Astrocyte (in vitro differentiated cells and primary cell): Measurements from ENCODE around the gene SELENOW. TPM values are rescaled to one million over a fixed set of nuclear protein-coding genes. Genes with fewer than 3 reads are reported as not detected.

Experiments used
- DNase-seq: peaks from one replicate; pipeline ENCODE4 v3.0.0-alpha.2; 2010; ENCODE audit warnings: low read depth
- FAIRE-seq: peaks from 2 replicates; lab custom pipeline; 2011; peaks lifted over from hg19 to GRCh38; lab: Jason Lieb, UNC
- H2AFZ ChIP-seq: 2 replicates; pipeline ENCODE4 v1.6.0; 2012; ENCODE audit warnings: low read depth, low read length, inconsistent platforms
- H3K27ac ChIP-seq: 2 replicates; pipeline ENCODE4 v1.5.1; 2011; ENCODE audit warnings: low read depth, low read length, inconsistent platforms
- H3K27me3 ChIP-seq: 2 replicates; pipeline ENCODE4 v1.6.0; 2011; ENCODE audit warnings: low read length, inconsistent platforms; ENCODE audit not compliant: insufficient read depth
- H3K36me3 ChIP-seq: 2 replicates; pipeline ENCODE4 v1.5.1; 2011; ENCODE audit warnings: low read length, inconsistent platforms; ENCODE audit not compliant: insufficient read depth
- H3K4me1 ChIP-seq: 2 replicates; pipeline ENCODE4 v1.5.1; 2011; ENCODE audit warnings: low read length, inconsistent platforms; ENCODE audit not compliant: insufficient read depth
- H3K4me2 ChIP-seq: 2 replicates; pipeline ENCODE4 v1.6.0; 2012; ENCODE audit warnings: low read length, inconsistent platforms
- H3K4me3 ChIP-seq: 2 replicates; pipeline ENCODE4 v1.5.1; 2011; ENCODE audit warnings: low read depth, mild to moderate bottlenecking, low read length, inconsistent platforms; ENCODE audit not compliant: insufficient read depth
- H3K79me2 ChIP-seq: 2 replicates; pipeline ENCODE4 v1.6.0; 2012; ENCODE audit warnings: mild to moderate bottlenecking, low read length, inconsistent platforms; ENCODE audit not compliant: insufficient read depth
- H3K9ac ChIP-seq: 2 replicates; pipeline ENCODE4 v1.6.0; 2012; ENCODE audit warnings: mild to moderate bottlenecking, low read length, inconsistent platforms
- H3K9me3 ChIP-seq: 2 replicates; pipeline ENCODE4 v1.5.1; 2012; ENCODE audit warnings: low read depth, mild to moderate bottlenecking, low read length, inconsistent platforms; ENCODE audit not compliant: insufficient read depth
- H4K20me1 ChIP-seq: 2 replicates; pipeline ENCODE4 v1.6.0; 2012; ENCODE audit warnings: low read length, inconsistent platforms; ENCODE audit not compliant: insufficient read depth
- H3K27ac Mint-ChIP-seq: one replicate; pipeline ENCODE4 v1.8.0; 2021; ENCODE audit warnings: mild to moderate bottlenecking, mixed read lengths; ENCODE audit not compliant: unreplicated experiment
- H3K27me3 Mint-ChIP-seq: one replicate; pipeline ENCODE4 v1.8.0; 2021; ENCODE audit warnings: low read depth, mixed read lengths; ENCODE audit not compliant: unreplicated experiment
- H3K36me3 Mint-ChIP-seq: one replicate; pipeline ENCODE4 v1.8.0; 2021; ENCODE audit warnings: low read depth, mixed read lengths; ENCODE audit not compliant: unreplicated experiment
- H3K4me1 Mint-ChIP-seq: one replicate; pipeline ENCODE4 v1.8.0; 2021; ENCODE audit warnings: low read depth, mixed read lengths; ENCODE audit not compliant: unreplicated experiment
- H3K4me3 Mint-ChIP-seq: one replicate; pipeline ENCODE4 v1.8.0; 2021; ENCODE audit warnings: mild to moderate bottlenecking, moderate library complexity, mixed read lengths; ENCODE audit not compliant: unreplicated experiment
- H3K9me3 Mint-ChIP-seq: one replicate; pipeline ENCODE4 v1.8.0; 2021; ENCODE audit warnings: mild to moderate bottlenecking, mixed read lengths; ENCODE audit not compliant: unreplicated experiment
- CTCF ChIP-seq: IDR thresholded peaks from 2 replicates; pipeline ENCODE4 v1.5.1; 2011; ENCODE audit warnings: low read depth, mild to moderate bottlenecking, inconsistent platforms, low read length, moderate library complexity; ENCODE audit not compliant: insufficient read depth
- EZH2 ChIP-seq: IDR thresholded peaks from 2 replicates; pipeline ENCODE4 v1.6.1; 2012; ENCODE audit warnings: mild to moderate bottlenecking, low read length, inconsistent platforms; ENCODE audit not compliant: insufficient read depth
- total RNA-seq: library from RNA; stranded (reverse); gene quantifications from 2 replicates; pipeline ENCODE4 v1.2.1, GENCODE V29; 2021

Gene SELENOW
- total RNA-seq, 1 donor from 2014 or later = 279 TPM

- no peak for TF ChIP-seq EZH2
- no peak for TF ChIP-seq CTCF
- peaks cover 7% of the 10 kb centered on the region for H3K27me3 Mint-ChIP-seq
- Histone ChIP-seq H3K27me3 (peaks cover 7% of the 10 kb centered on the region), H3K9ac (no peak overlapping the region), H4K20me1 (no peaks in the 10 kb centered on the region), H3K4me1 (no peaks in the 10 kb centered on the region), H3K4me3 (no peak overlapping the region), H3K36me3 (no peaks in the 10 kb centered on the region), H3K79me2 (no peaks in the 10 kb centered on the region), H3K27ac (no peak overlapping the region), H3K9me3 (no peaks in the 10 kb centered on the region), H3K4me2 (no peak overlapping the region), H2AFZ (no peak overlapping the region)
- H3K4me3 Mint-ChIP-seq = no peak overlapping the region
- FAIRE-seq (no peak), DNase-seq (no peak)
- H3K27ac Mint-ChIP-seq = no peak overlapping the region
- peaks cover under 1% of the 10 kb centered on the region for H3K36me3 Mint-ChIP-seq
- H3K4me1 Mint-ChIP-seq = peaks cover 4% of the 10 kb centered on the region
- peaks cover 2% of the 10 kb centered on the region for H3K9me3 Mint-ChIP-seq
Measured at GRCh38 chr19:47826800-47827199, 48.3 kb downstream of the SELENOW start.

- no peaks in the 10 kb centered on the region for H3K9me3 Mint-ChIP-seq
- TF ChIP-seq EZH2 = no peak
- no peak for TF ChIP-seq CTCF
- Histone ChIP-seq H3K27ac (no peak overlapping the region), H3K9ac (no peak overlapping the region), H4K20me1 (no peaks in the 10 kb centered on the region), H3K4me3 (no peak overlapping the region), H3K4me1 (no peaks in the 10 kb centered on the region), H3K4me2 (no peak overlapping the region), H3K36me3 (no peaks in the 10 kb centered on the region), H3K79me2 (no peaks in the 10 kb centered on the region), H2AFZ (no peak overlapping the region), H3K9me3 (no peaks in the 10 kb centered on the region), H3K27me3 (no peaks in the 10 kb centered on the region)
- H3K4me3 Mint-ChIP-seq = no peak overlapping the region
- FAIRE-seq (no peak), DNase-seq (no peak)
- H3K4me1 Mint-ChIP-seq = no peaks in the 10 kb centered on the region
- H3K36me3 Mint-ChIP-seq = no peaks in the 10 kb centered on the region
- H3K27me3 Mint-ChIP-seq = peaks cover 2% of the 10 kb centered on the region
- H3K27ac Mint-ChIP-seq = no peak overlapping the region
Measured at GRCh38 chr19:47832723-47833122, 54.2 kb downstream of the SELENOW start.

Other genes starting within 250 kb of the SELENOW start
- not detected in 2 replicates for gene ZNF541, start 205.6 kb upstream of the SELENOW start, total RNA-seq
- 16.5 and 20.7 TPM in 2 replicates for gene BICRA, start 169.6 kb upstream of the SELENOW start, total RNA-seq
- 159 and 170 TPM in 2 replicates for gene EHD2, start 65.3 kb upstream of the SELENOW start, total RNA-seq
- 79.4 and 89.9 TPM in 2 replicates for gene NOP53, start 33.2 kb upstream of the SELENOW start, total RNA-seq
- gene TPRX1, start 25.8 kb downstream of the SELENOW start, total RNA-seq = not detected in 2 replicates
- gene CRX, start 43.2 kb downstream of the SELENOW start, total RNA-seq = not detected in 2 replicates
- not detected in 2 replicates for gene TPRX2, start 80.5 kb downstream of the SELENOW start, total RNA-seq
- gene SULT2A1, start 107.6 kb downstream of the SELENOW start, total RNA-seq = not detected in 2 replicates
- not detected in 2 replicates for gene BSPH1, start 213.5 kb downstream of the SELENOW start, total RNA-seq
- not detected in 2 replicates for gene ELSPBP1, start 215.9 kb downstream of the SELENOW start, total RNA-seq